Chondrocyte (in vitro differentiated cells): ENCODE results near the gene PPP1R1A. TPM values are rescaled to one million over a fixed set of nuclear protein-coding genes. Genes with fewer than 3 reads are reported as not detected.

Experiments used
- DNase-seq: peaks from one replicate; pipeline ENCODE4 v3.0.0; 2021; ENCODE audit warnings: mixed read lengths, low spot score
- H3K27ac Mint-ChIP-seq: one replicate; pipeline ENCODE4 v1.8.0; 2021; ENCODE audit warnings: mild to moderate bottlenecking, moderate library complexity, mixed read lengths; ENCODE audit not compliant: unreplicated experiment
- H3K27me3 Mint-ChIP-seq: 2 replicates; pipeline ENCODE4 v1.8.0; 2021; ENCODE audit warnings: low read depth, mixed read lengths
- H3K36me3 Mint-ChIP-seq: 2 replicates; pipeline ENCODE4 v1.8.0; 2021; ENCODE audit warnings: low read depth, mixed read lengths
- H3K4me1 Mint-ChIP-seq: 2 replicates; pipeline ENCODE4 v1.8.0; 2021; ENCODE audit warnings: low read depth, mild to moderate bottlenecking, mixed read lengths
- H3K4me3 Mint-ChIP-seq: one replicate; pipeline ENCODE4 v1.8.0; 2021; ENCODE audit warnings: mild to moderate bottlenecking, moderate library complexity, mixed read lengths; ENCODE audit not compliant: unreplicated experiment
- H3K9me3 Mint-ChIP-seq: 2 replicates; pipeline ENCODE4 v1.8.0; 2021; ENCODE audit warnings: low read depth, mixed read lengths
- CTCF ChIP-seq: fragments of 200-600 bp; sonication (generic); IDR thresholded peaks from 2 replicates; pipeline ENCODE4 v1.5.0; 2021; ENCODE audit warnings: antibody characterized with exemption, mild to moderate bottlenecking, moderate library complexity
- total RNA-seq: library from RNA; stranded (reverse); gene quantifications from 3 replicates; pipeline ENCODE4 v1.2.1, GENCODE V29; 2021

PPP1R1A gene
- total RNA-seq, 1 donor from 2014 or later = not detected

- Mint-ChIP-seq H3K9me3 (no peaks in the 10 kb centered on the region), H3K36me3 (no peaks in the 10 kb centered on the region), H3K27ac (no peak overlapping the region), H3K27me3 (peaks cover 48% of the 10 kb centered on the region), H3K4me1 (peaks cover 13% of the 10 kb centered on the region), H3K4me3 (no peak overlapping the region)
- TF ChIP-seq CTCF = no peak
- no peak for DNase-seq
Measured at GRCh38 chr12:54584128-54584527, 4.3 kb downstream of the PPP1R1A start.

- Mint-ChIP-seq H3K4me1 (peaks cover 11% of the 10 kb centered on the region), H3K36me3 (no peaks in the 10 kb centered on the region), H3K27me3 (peaks cover 47% of the 10 kb centered on the region), H3K4me3 (no peak overlapping the region), H3K27ac (no peak overlapping the region), H3K9me3 (no peaks in the 10 kb centered on the region)
- DNase-seq = no peak
- TF ChIP-seq CTCF = no peak
Measured at GRCh38 chr12:54583726-54584125, 4.7 kb downstream of the PPP1R1A start.

- no peaks in the 10 kb centered on the region for H3K9me3 Mint-ChIP-seq
- no peak for TF ChIP-seq CTCF
- no peak for DNase-seq
- H3K27ac Mint-ChIP-seq = no peak overlapping the region
- H3K36me3 Mint-ChIP-seq = no peaks in the 10 kb centered on the region
- peaks cover 2% of the 10 kb centered on the region for H3K4me1 Mint-ChIP-seq
- H3K4me3 Mint-ChIP-seq = no peak overlapping the region
- H3K27me3 Mint-ChIP-seq = peaks cover 50% of the 10 kb centered on the region
Measured at GRCh38 chr12:54581412-54581811, 7.0 kb downstream of the PPP1R1A start.

- Mint-ChIP-seq H3K4me1 (peaks cover 2% of the 10 kb centered on the region), H3K27me3 (peaks cover 51% of the 10 kb centered on the region), H3K36me3 (no peaks in the 10 kb centered on the region), H3K4me3 (no peak overlapping the region), H3K27ac (no peak overlapping the region), H3K9me3 (no peaks in the 10 kb centered on the region)
- peak; percentile 94 for TF ChIP-seq CTCF
- no peak for DNase-seq
Measured at GRCh38 chr12:54579696-54580333, 8.6 kb downstream of the PPP1R1A start.

GRCh38 chr12:54579258-54579657 is 9.2 kb downstream of the PPP1R1A start:
- Mint-ChIP-seq H3K27ac (no peak overlapping the region), H3K4me3 (no peak overlapping the region), H3K27me3 (peaks cover 46% of the 10 kb centered on the region), H3K36me3 (no peaks in the 10 kb centered on the region), H3K9me3 (no peaks in the 10 kb centered on the region), H3K4me1 (peaks cover 2% of the 10 kb centered on the region)
- no peak for DNase-seq
- no peak for TF ChIP-seq CTCF
